ENCODE data around the gene ZSWIM4.

DNA sequence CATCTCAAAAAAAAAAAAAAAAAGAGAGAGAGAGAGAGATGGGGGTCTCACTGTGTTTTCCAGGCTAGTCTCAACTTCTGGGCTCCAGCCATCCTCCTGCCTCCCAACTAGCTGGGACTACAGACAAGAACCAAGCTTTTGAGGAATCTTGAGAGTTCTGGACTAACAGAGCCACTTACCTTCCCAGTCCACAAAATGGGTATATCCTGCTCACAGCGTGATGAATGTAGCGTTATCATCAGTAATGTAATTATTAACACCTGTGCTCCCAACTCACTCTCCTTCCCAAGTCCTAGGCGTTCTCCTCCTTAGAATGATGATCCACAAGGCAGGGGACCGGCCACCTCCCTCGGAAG, 77.1 kb downstream of the ZSWIM4 start:
- TF ChIP-seq, protein P1, sequence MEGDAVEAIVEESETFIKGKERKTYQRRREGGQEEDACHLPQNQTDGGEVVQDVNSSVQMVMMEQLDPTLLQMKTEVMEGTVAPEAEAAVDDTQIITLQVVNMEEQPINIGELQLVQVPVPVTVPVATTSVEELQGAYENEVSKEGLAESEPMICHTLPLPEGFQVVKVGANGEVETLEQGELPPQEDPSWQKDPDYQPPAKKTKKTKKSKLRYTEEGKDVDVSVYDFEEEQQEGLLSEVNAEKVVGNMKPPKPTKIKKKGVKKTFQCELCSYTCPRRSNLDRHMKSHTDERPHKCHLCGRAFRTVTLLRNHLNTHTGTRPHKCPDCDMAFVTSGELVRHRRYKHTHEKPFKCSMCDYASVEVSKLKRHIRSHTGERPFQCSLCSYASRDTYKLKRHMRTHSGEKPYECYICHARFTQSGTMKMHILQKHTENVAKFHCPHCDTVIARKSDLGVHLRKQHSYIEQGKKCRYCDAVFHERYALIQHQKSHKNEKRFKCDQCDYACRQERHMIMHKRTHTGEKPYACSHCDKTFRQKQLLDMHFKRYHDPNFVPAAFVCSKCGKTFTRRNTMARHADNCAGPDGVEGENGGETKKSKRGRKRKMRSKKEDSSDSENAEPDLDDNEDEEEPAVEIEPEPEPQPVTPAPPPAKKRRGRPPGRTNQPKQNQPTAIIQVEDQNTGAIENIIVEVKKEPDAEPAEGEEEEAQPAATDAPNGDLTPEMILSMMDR (IDR thresholded peaks at IDR 0.05; ENCODE audit: low read depth, low read length): no peak
- TF ChIP-seq EZH2phosphoT487 (IDR thresholded peaks at IDR 0.05; ENCODE audit: low read depth): no peak
